Heart left ventricle (tissue), 13 donors: ENCODE data around the gene INSR.

Experiments
- POLR2A ChIP-seq, 2 donors: fragments of 450-650 bp; IDR thresholded peaks; one replicate each; pipeline ENCODE4 v1.6.1; 2017; ENCODE audit warnings: antibody characterized with exemption in 2 of 2, mild to moderate bottlenecking in 2 of 2, moderate library complexity in 2 of 2
- TF ChIP-seq, protein P1 (sequence below), 12 donors: fragments of 200-600 bp; sonication (generic) in 4 of 12; IDR thresholded peaks; one replicate each; pipeline versions ENCODE4 v1.5.0 to v1.8.0; 2018 to 2022; ENCODE audit warnings: antibody characterized with exemption in 12 of 12, mild to moderate bottlenecking in 5 of 12
- donor health status: ischemic (EF 13 %, LVEDD 7.1; RV severe dilation, severe dysfunction).
- donor health status: DM: no; HTN: yes; CAD: no.
- donor health status: DM: no; HTN: no; CAD: no.
- donor health status: ischemic (EF 25% LVEDD 6.9; RV normal size, moderate dysfunction).
- donor health status: ischemic (EF 25% LVEDD 5.7; RV mildly dilated, moderate dysfunction).
- donor health status: ischemic (EF 35%, LVEDD 5.7; RV mildly dilated, moderate dysfunction).
- donor health status: nonischemic (EF 11% LVEDD 7.7; RV severe dilation, severe dysfunction).
- donor health status: DM: yes; HTN: yes; CAD: no.
- donor health status: PGD.
- donor health status: ischemic (EF 29% LVEDD 5.4; RV normal size, mild dysfunction).
- donor health status: nonischemic (EF 23%, LVEDD 6.1; RV moderate dilation, normal function).

- TF ChIP-seq POLR2A (IDR thresholded peaks at IDR 0.05) = no peak
- TF ChIP-seq, protein P1, sequence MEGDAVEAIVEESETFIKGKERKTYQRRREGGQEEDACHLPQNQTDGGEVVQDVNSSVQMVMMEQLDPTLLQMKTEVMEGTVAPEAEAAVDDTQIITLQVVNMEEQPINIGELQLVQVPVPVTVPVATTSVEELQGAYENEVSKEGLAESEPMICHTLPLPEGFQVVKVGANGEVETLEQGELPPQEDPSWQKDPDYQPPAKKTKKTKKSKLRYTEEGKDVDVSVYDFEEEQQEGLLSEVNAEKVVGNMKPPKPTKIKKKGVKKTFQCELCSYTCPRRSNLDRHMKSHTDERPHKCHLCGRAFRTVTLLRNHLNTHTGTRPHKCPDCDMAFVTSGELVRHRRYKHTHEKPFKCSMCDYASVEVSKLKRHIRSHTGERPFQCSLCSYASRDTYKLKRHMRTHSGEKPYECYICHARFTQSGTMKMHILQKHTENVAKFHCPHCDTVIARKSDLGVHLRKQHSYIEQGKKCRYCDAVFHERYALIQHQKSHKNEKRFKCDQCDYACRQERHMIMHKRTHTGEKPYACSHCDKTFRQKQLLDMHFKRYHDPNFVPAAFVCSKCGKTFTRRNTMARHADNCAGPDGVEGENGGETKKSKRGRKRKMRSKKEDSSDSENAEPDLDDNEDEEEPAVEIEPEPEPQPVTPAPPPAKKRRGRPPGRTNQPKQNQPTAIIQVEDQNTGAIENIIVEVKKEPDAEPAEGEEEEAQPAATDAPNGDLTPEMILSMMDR (IDR thresholded peaks at IDR 0.05) = no peak
Observed at GRCh38 chr19:7170983-7171382, 123.2 kb downstream of the INSR start.
